HG03521 (cell line): ENCODE results near the gene IL17RE.
"Not testable (repeated sequence)": the region's sequence is repeated elsewhere in the genome, so short reads cannot be mapped to it uniquely, and the experiment has no call there.

Experiments used
- ATAC-seq: cut with Tn5 transposase; IDR thresholded peaks from one replicate; pipeline ENCODE4 v1.9.1; 2021; ENCODE audit warnings: mild to moderate bottlenecking, moderate library complexity; ENCODE audit not compliant: unreplicated experiment

IL17RE gene

DNA sequence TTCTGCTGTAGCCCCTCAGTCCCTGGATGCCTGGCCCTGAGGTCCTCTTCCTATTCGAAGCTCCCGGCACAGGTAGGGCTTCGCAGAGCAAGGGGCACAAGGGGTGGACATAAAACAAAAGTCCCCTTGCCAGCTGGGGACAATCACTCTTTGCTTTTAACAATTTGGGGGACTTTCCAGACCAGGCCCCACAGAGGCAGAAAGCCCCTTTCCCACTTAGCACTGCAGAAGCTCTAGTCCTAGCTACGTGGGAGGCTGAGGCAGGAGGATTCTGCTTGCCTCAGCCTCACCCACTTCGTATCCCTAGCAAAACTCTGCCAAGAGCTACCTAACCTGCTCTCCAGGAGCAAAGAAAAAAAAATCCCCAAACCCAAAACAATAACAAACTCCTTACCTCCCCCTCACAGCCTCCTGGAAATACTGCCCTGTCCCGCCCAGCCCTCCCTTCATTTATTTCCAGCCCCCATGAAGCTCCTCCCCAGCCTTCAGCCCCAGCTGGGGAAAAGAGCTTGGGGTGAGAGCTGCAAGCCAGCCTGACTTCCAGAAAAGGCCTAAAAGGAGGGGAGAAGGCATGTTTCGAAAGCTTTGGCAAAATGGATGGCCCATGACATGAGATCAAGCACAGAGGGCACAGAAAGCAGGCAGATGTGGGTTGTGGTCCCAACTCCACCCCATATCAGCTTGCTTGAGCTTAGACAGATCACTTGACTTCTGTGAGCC is 22.7 kb upstream of the IL17RE start, which contains the start of gene CIDEC:
Gene CIDEC, minus strand, starts transcription at position 424 of the 720 bp plus-strand sequence. CDS start 1,767 bp downstream, outside the sequence.
- ATAC-seq, result no peak

- no peak for ATAC-seq
These were observed 21.2 kb upstream of the IL17RE start for GRCh38 chr3:9881441-9881840.

GRCh38 chr3:9883706-9884554 is 18.7 kb upstream of the IL17RE start:
- ATAC-seq, result no peak

DNA sequence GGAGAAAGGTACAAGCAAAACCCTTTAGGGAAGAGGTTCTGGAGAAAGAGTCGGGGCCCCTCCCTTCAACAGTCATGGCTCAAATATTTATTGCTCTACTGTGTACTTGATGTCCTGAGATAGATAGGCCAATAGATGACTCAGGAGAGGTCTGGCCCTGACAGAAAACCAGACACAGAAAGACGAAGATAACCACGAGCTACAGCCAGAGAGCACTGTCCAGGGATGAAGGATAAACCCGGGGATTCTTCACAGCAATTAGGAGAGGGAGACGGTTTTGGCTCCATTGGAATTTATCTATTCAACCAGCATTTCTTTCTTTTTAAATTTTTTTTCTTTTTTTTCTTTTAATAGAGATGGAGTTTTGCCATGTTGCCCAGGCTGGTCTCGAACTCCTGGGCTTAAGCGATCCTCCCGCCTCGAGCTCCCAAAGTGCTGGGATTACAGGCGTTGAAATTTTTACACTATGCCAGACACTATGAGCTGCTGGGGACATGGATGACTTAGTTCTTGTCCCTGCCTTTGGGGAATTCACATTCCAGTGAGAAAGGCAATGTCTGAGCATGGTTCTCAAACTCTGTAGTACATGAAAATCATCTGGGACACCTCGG is 18.0 kb upstream of the IL17RE start:
- ATAC-seq, result no peak

- no peak for ATAC-seq
These were observed 16.3 kb upstream of the IL17RE start for GRCh38 chr3:9886328-9886727.

DNA sequence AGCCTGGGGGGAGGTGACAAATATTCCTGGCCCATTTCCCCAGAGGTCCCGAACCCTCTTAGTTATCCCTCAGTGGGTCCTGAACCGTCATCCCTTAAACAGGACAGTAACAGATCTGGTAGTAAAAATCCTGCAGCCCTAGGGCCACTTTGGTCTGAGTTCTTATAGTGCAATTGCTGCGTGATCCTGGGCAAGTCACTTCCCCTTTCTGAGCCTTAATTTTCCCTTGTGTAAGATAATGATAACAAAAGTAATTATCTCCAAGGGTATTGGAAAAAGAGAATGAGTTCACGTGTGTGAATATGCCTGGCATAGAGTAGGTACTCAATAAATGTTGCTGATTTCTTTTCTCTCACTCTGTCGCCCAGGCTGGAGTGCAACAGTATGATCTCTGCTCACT is 15.2 kb upstream of the IL17RE start:
- ATAC-seq, result no peak

DNA sequence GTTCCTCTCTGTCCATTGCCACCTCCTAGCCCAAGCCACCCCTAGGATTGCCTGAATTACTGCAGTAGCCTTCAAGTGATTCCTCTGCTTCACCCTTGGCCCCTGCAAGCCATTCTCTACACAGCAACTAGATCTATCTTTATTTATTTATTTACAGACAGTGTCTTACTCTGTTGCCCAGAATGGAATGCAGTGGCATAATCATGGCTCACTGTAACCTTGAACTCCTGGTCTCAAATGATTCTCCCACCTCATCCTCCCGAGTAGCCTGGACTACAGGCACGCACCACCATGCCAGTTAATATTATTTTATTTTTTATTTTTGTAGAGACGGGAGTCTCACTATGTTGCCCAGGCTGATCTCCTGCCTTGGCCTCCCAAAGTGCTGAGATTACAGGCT is 14.1 kb upstream of the IL17RE start:
- no peak for ATAC-seq

GRCh38 chr3:9889405-9889804 is 13.2 kb upstream of the IL17RE start:
- no peak for ATAC-seq

DNA sequence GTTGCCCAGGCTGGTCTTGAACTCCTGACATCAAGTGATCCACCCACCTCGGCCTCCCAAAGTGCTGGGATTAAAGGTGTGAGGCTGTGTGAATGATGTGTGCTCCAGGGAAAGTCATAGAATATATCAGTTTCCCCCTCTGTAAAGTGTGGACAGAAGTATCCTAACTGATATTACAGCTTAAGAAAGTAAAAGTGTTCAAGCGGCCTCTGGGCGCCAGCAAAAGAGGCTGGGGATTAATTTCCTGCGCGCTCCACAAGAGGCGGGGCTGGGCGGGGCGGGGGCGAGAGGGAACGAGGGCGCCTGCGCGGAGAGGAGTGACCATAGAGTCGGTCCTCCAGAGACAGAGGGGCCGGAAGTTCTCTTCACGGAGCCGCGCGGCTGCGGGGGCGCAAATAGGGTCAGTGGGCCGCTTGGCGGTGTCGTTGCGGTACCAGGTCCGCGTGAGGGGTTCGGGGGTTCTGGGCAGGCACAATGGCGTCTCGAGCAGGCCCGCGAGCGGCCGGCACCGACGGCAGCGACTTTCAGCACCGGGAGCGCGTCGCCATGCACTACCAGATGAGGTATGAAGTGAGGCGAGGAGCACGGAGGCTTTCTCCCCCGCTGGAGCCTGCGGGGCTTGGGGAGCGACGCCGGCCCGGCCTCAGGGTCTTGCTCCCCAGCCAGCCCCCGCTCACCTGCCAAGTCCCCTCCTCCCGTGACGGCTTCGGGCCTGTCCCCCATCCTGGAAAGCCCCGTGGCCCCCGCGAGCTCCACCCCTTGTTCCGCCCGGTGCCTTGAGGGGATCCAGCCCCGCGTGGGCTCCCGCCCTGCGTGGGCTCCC is 12.2 kb upstream of the IL17RE start, which contains the start of gene JAGN1:
Gene JAGN1, plus strand, starts transcription at position 362 of the 823 bp plus-strand sequence. Its CDS starts 113 bp downstream, at position 475.
- peak; percentile 82 for ATAC-seq

- ATAC-seq, result no peak
These were observed 11.5 kb upstream of the IL17RE start for GRCh38 chr3:9891072-9891622.

- no peak for ATAC-seq
These were observed 8.9 kb upstream of the IL17RE start for GRCh38 chr3:9893739-9894138.

GRCh38 chr3:9895715-9896114 is 6.9 kb upstream of the IL17RE start:
- not testable (repeated sequence) for ATAC-seq

DNA sequence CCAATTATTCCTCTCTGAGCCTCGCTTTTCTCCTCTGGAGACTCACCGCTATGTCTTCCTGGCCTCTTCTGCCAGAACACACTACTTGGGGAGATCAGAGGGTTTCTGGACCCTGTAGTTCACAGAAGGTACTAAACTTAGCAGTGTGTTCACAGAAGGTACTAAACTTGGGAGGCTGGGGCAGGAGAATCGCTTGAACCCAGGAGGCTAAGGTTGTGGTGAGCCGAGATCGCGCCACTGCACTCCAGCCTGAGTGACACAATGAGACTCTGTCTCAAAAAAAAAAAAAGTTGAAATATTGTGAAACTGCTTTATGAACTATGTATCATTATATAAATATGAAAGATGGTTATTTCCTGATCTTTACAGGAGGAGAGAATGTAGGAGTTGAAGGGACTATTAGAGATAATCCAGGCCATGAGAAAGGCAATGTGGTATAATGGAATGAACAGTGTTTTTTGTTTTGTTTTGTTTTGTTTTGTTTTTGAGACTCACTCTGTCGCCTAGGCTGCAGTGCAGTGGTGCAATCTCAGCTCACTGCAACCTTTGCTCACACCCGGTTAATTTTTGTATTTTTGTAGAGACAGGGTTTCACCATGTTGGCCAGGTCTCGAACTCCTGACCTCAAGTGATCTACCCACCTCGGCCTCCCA is 5.8 kb upstream of the IL17RE start:
- not testable (repeated sequence) for ATAC-seq

DNA sequence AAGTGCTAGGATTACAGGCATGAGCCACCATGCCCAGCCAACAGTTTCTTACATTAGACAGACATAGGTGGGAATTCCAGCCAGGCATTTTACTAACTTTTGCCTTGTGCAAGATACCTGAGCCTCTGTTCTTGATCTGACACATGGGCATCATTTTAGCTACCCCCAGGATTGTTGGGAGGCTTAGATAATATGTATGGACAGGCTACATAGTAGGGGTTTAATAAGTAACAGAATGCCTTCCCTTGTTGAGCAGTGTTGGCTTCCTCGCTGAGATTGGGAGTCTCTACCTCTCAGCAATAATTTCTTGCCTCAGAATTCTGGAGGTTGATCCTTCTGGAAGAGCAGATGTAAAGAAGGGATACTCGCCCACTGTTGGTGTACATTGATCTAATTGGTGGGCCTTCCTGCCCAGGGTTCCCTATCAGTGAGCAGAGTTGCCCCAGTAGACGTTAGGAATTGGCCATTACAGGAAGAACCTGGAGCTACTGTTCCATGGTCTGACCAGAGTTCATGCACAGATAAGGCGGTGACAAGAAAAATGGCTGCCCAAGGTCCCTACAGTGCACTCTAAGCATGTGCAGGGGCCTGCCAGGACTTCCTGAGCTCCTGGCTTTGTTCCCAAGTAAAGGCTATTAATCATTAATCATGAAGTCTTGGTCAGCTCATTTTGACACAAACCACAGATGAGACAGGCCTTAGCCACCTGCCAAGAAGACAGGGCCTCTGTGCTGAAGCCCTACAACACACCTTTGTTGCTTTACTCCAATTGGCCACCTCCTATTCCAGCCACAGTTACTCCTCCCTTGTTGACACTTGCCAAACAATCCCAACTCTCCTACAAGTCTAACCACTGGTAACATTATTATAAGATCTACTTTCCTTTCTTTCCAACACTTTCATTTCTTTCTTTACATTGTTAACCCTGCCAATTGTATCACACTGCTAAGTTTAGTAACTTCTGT is 5.0 kb upstream of the IL17RE start:
- ATAC-seq, result no peak

GRCh38 chr3:9898467-9899241 is 4.0 kb upstream of the IL17RE start:
- ATAC-seq, result no peak

- ATAC-seq, result no peak
These were observed 3.3 kb upstream of the IL17RE start for GRCh38 chr3:9899289-9899791.

DNA sequence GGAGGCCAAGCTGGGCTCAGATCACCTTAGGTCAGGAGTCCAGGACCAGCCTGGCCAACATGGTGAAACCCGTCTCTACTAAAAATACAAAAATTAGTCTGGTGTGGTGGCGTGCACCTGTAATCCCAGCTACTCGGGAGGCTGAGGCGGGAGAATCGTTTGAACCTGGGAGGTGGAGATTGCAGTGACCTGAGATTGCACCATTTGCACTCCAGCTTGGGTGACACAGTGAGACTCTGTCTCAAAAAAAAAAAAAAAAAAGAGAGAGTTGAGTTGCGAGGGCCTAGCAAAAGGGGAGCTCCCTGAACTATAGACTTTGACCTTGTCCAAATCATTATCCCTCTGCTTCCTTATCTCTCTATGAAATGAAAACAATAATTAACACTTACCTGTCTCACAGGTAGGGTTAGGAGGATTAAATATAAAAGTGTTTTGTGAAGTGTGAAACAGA is 1.7 kb upstream of the IL17RE start:
- not testable (repeated sequence) for ATAC-seq

GRCh38 chr3:9901967-9902366 is 681 bp upstream of the IL17RE start:
- ATAC-seq, result no peak
